Measurements from ENCODE around the gene TRIB2.

TRIB2 gene

GRCh38 chr2:12754643-12755042 lies 37.9 kb downstream of the TRIB2 start:
- DNase-seq: no peak

GRCh38 chr2:12755384-12755783 lies 38.6 kb downstream of the TRIB2 start:
- no peak for DNase-seq

GRCh38 chr2:12759248-12759647 lies 42.5 kb downstream of the TRIB2 start:
- DNase-seq: no peak

- no peak for DNase-seq
Measured at GRCh38 chr2:12761104-12761503, 44.4 kb downstream of the TRIB2 start.

- DNase-seq: no peak
Measured at GRCh38 chr2:12762337-12762736, 45.6 kb downstream of the TRIB2 start.

GRCh38 chr2:12762976-12763375 lies 46.2 kb downstream of the TRIB2 start:
- DNase-seq: no peak

- no peak for DNase-seq
Measured at GRCh38 chr2:12763486-12763885, 46.8 kb downstream of the TRIB2 start.

GRCh38 chr2:12764075-12764730 lies 47.5 kb downstream of the TRIB2 start:
- DNase-seq: peak; percentile 13 to 30

- DNase-seq: no peak
Measured at GRCh38 chr2:12764849-12765605, 48.3 kb downstream of the TRIB2 start.

- DNase-seq: no peak
Measured at GRCh38 chr2:12766421-12766879, 49.7 kb downstream of the TRIB2 start.

- no peak for DNase-seq
Measured at GRCh38 chr2:12767541-12767940, 50.8 kb downstream of the TRIB2 start.

- no peak for DNase-seq
Measured at GRCh38 chr2:12767996-12768624, 51.4 kb downstream of the TRIB2 start.

GRCh38 chr2:12769492-12770105 lies 52.9 kb downstream of the TRIB2 start:
- DNase-seq: peak; percentile 71 to 72

- no peak for DNase-seq
Measured at GRCh38 chr2:12770300-12770968, 53.7 kb downstream of the TRIB2 start.

GRCh38 chr2:12771154-12771553 lies 54.4 kb downstream of the TRIB2 start:
- DNase-seq: no peak

- DNase-seq: no peak
Measured at GRCh38 chr2:12773586-12774394, 57.1 kb downstream of the TRIB2 start.

GRCh38 chr2:12774395-12774727 lies 57.6 kb downstream of the TRIB2 start:
- DNase-seq: no peak

- DNase-seq: no peak
Measured at GRCh38 chr2:12776521-12776961, 59.8 kb downstream of the TRIB2 start.

- DNase-seq: no peak
Measured at GRCh38 chr2:12778369-12778768, 61.6 kb downstream of the TRIB2 start.

- DNase-seq: no peak
Measured at GRCh38 chr2:12778811-12779579, 62.3 kb downstream of the TRIB2 start.

- DNase-seq: no peak
Measured at GRCh38 chr2:12781329-12781728, 64.6 kb downstream of the TRIB2 start.
